Measurements from ENCODE around the gene CRYZL1.
"Not testable (repeated sequence)": the region's sequence is repeated elsewhere in the genome, so short reads cannot be mapped to it uniquely, and the experiment has no call there.

CRYZL1 gene

GRCh38 chr21:33642027-33642895 is 720 bp upstream of the CRYZL1 start, which contains the start of gene ITSN1:
ITSN1 (plus strand) TSS chr21:33642501; CDS start chr21:33718829, 76,328 bp downstream.
- peak within 1 kb of the TSS; percentile 85 for H3K27ac ChIP-seq
- DNase-seq (ENCODE audit: low read depth, low spot score): peak; percentile 98

GRCh38 chr21:33640697-33641351 is 717 bp downstream of the CRYZL1 start:
- DNase-seq (ENCODE audit: low read depth, low spot score): no peak
- peak overlapping the region; percentile 85 for H3K27ac ChIP-seq

- no peak for DNase-seq (ENCODE audit: low read depth, low spot score)
Measured at GRCh38 chr21:33634254-33634653, 7.3 kb downstream of the CRYZL1 start.

GRCh38 chr21:33626151-33626550 is 15.4 kb downstream of the CRYZL1 start:
- H3K27ac ChIP-seq; DNase-seq (ENCODE audit: low read depth, low spot score): not testable (repeated sequence)

More at GRCh38 chr21:33634254-33634653, 7.3 kb downstream of the CRYZL1 start:
- H3K27ac ChIP-seq: no peak overlapping the region

- no peak for DNase-seq (ENCODE audit: low read depth, low spot score)
- no peak overlapping the region for H3K27ac ChIP-seq
Measured at GRCh38 chr21:33622253-33622652, 19.3 kb downstream of the CRYZL1 start.

- no peak overlapping the region for H3K27ac ChIP-seq
Measured at GRCh38 chr21:33619726-33620125, 21.8 kb downstream of the CRYZL1 start.

GRCh38 chr21:33618407-33618806 is 23.1 kb downstream of the CRYZL1 start:
- no peak for DNase-seq (ENCODE audit: low read depth, low spot score)
- no peak overlapping the region for H3K27ac ChIP-seq

More at GRCh38 chr21:33619726-33620125, 21.8 kb downstream of the CRYZL1 start:
- DNase-seq (ENCODE audit: low read depth, low spot score): no peak

- not testable (repeated sequence) for H3K27ac ChIP-seq; DNase-seq (ENCODE audit: low read depth, low spot score)
Measured at GRCh38 chr21:33617565-33617964, 24.0 kb downstream of the CRYZL1 start.

GRCh38 chr21:33611006-33611744 is 30.4 kb downstream of the CRYZL1 start:
- DNase-seq (ENCODE audit: low read depth, low spot score): no peak
- H3K27ac ChIP-seq: no peak overlapping the region

- H3K27ac ChIP-seq: no peak overlapping the region
- DNase-seq (ENCODE audit: low read depth, low spot score): no peak
Measured at GRCh38 chr21:33608559-33608958, 33.0 kb downstream of the CRYZL1 start.

GRCh38 chr21:33598051-33598450 is 43.5 kb downstream of the CRYZL1 start:
- no peak for DNase-seq (ENCODE audit: low read depth, low spot score)
- no peak overlapping the region for H3K27ac ChIP-seq

GRCh38 chr21:33588485-33589335 is 52.8 kb downstream of the CRYZL1 start, which contains the start of gene DONSON:
DONSON (minus strand) TSS chr21:33588684; CDS start chr21:33588641, 43 bp downstream.
- peak within 1 kb of the TSS; percentile 50 for H3K27ac ChIP-seq
- DNase-seq (ENCODE audit: low read depth, low spot score): peak; percentile 5

- DNase-seq (ENCODE audit: low read depth, low spot score): no peak
- peak overlapping the region; percentile 50 for H3K27ac ChIP-seq
Measured at GRCh38 chr21:33587792-33588484, 53.6 kb downstream of the CRYZL1 start.

- H3K27ac ChIP-seq: no peak overlapping the region
- no peak for DNase-seq (ENCODE audit: low read depth, low spot score)
Measured at GRCh38 chr21:33586927-33587326, 54.6 kb downstream of the CRYZL1 start.

GRCh38 chr21:33584455-33584854 is 57.1 kb downstream of the CRYZL1 start:
- no peak for DNase-seq (ENCODE audit: low read depth, low spot score)
- H3K27ac ChIP-seq: no peak overlapping the region

GRCh38 chr21:33578959-33579542 is 62.5 kb downstream of the CRYZL1 start:
- DNase-seq (ENCODE audit: low read depth, low spot score): peak; percentile 24
- H3K27ac ChIP-seq: peak overlapping the region; percentile 39

GRCh38 chr21:33578214-33578613 is 63.3 kb downstream of the CRYZL1 start:
- DNase-seq (ENCODE audit: low read depth, low spot score): no peak
- H3K27ac ChIP-seq: peak overlapping the region; percentile 39

GRCh38 chr21:33576741-33577141 is 64.8 kb downstream of the CRYZL1 start:
- H3K27ac ChIP-seq: not testable (repeated sequence)

GRCh38 chr21:33572350-33572749 is 69.2 kb downstream of the CRYZL1 start:
- H3K27ac ChIP-seq: no peak overlapping the region
- DNase-seq (ENCODE audit: low read depth, low spot score): no peak

More at GRCh38 chr21:33576741-33577141, 64.8 kb downstream of the CRYZL1 start:
- not testable (repeated sequence) for DNase-seq (ENCODE audit: low read depth, low spot score)
